ENCODE measurements around the gene MEGF11. TPM values are rescaled to one million over a fixed set of nuclear protein-coding genes. Genes with fewer than 3 reads are reported as not detected.

MEGF11 gene
- total RNA-seq, 1 experiment from 2014 or later, result 0.03 TPM

- Histone ChIP-seq H3K36me3 (no peaks in the 10 kb centered on the region), H3K27ac (no peak overlapping the region), H3K27me3 (replicated peaks) (no peaks in the 10 kb centered on the region), H3K9me3 (replicated peaks) (no peaks in the 10 kb centered on the region), H3K4me1 (replicated peaks) (peaks cover 11% of the 10 kb centered on the region), H3K4me3 (no peak overlapping the region)
- DNase-seq (ENCODE audit: low read depth in 1 of 2, low spot score in 2 of 2), result no peak
These were observed 338.3 kb downstream of the MEGF11 start for GRCh38 chr15:65914981-65915925.

GRCh38 chr15:65914386-65914785 is 339.2 kb downstream of the MEGF11 start:
- DNase-seq (ENCODE audit: low read depth in 1 of 2, low spot score in 2 of 2), result no peak
- Histone ChIP-seq H3K4me3 (no peak overlapping the region), H3K36me3 (no peaks in the 10 kb centered on the region), H3K27ac (no peak overlapping the region), H3K27me3 (replicated peaks) (no peaks in the 10 kb centered on the region), H3K9me3 (replicated peaks) (no peaks in the 10 kb centered on the region), H3K4me1 (replicated peaks) (peaks cover 11% of the 10 kb centered on the region)

- Histone ChIP-seq H3K36me3 (no peaks in the 10 kb centered on the region), H3K4me3 (no peak overlapping the region), H3K27me3 (replicated peaks) (no peaks in the 10 kb centered on the region), H3K27ac (no peak overlapping the region), H3K9me3 (replicated peaks) (no peaks in the 10 kb centered on the region), H3K4me1 (replicated peaks) (peaks cover 11% of the 10 kb centered on the region)
- DNase-seq (ENCODE audit: low read depth in 1 of 2, low spot score in 2 of 2), result no peak
These were observed 339.8 kb downstream of the MEGF11 start for GRCh38 chr15:65913631-65914199.

GRCh38 chr15:65912235-65912634 is 341.3 kb downstream of the MEGF11 start:
- H3K9me3 ChIP-seq (replicated peaks), result no peaks in the 10 kb centered on the region
- H3K4me1 ChIP-seq (replicated peaks), result peaks cover 7% of the 10 kb centered on the region
- no peak overlapping the region for H3K27ac ChIP-seq
- no peak overlapping the region for H3K4me3 ChIP-seq
- DNase-seq (ENCODE audit: low read depth in 1 of 2, low spot score in 2 of 2), result no peak
- no peaks in the 10 kb centered on the region for H3K36me3 ChIP-seq
- no peaks in the 10 kb centered on the region for H3K27me3 ChIP-seq (replicated peaks)

GRCh38 chr15:65910341-65910740 is 343.2 kb downstream of the MEGF11 start:
- no peak overlapping the region for H3K27ac ChIP-seq
- no peaks in the 10 kb centered on the region for H3K4me1 ChIP-seq (replicated peaks)
- peaks cover 9% of the 10 kb centered on the region; the same call in 1 of the 2 replicates for H3K36me3 ChIP-seq
- peak in 1 of 2 experiments; percentile 22 for DNase-seq (ENCODE audit: low read depth in 1 of 2, low spot score in 2 of 2)
- no peaks in the 10 kb centered on the region for H3K27me3 ChIP-seq (replicated peaks)
- H3K4me3 ChIP-seq, result no peak overlapping the region
- H3K9me3 ChIP-seq (replicated peaks), result no peaks in the 10 kb centered on the region

- Histone ChIP-seq H3K27ac (no peak overlapping the region), H3K36me3 (peaks cover 9% of the 10 kb centered on the region; the same call in 1 of the 2 replicates)
- peak in 1 of 2 experiments; percentile 35 for DNase-seq (ENCODE audit: low read depth in 1 of 2, low spot score in 2 of 2)
These were observed 343.7 kb downstream of the MEGF11 start for GRCh38 chr15:65909831-65910230.

GRCh38 chr15:65908876-65909275 is 344.7 kb downstream of the MEGF11 start:
- H3K9me3 ChIP-seq (replicated peaks), result no peaks in the 10 kb centered on the region
- no peak overlapping the region for H3K27ac ChIP-seq
- H3K4me1 ChIP-seq (replicated peaks), result no peaks in the 10 kb centered on the region
- no peak overlapping the region for H3K4me3 ChIP-seq
- DNase-seq (ENCODE audit: low read depth in 1 of 2, low spot score in 2 of 2), result peak in 1 of 2 experiments; percentile 35
- peaks cover 16% of the 10 kb centered on the region; the same call in 1 of the 2 replicates for H3K36me3 ChIP-seq
- H3K27me3 ChIP-seq (replicated peaks), result no peaks in the 10 kb centered on the region

More at GRCh38 chr15:65909831-65910230, 343.7 kb downstream of the MEGF11 start:
- H3K4me3 ChIP-seq, result no peak overlapping the region
- no peaks in the 10 kb centered on the region for H3K9me3 ChIP-seq (replicated peaks)
- H3K27me3 ChIP-seq (replicated peaks), result no peaks in the 10 kb centered on the region
- no peaks in the 10 kb centered on the region for H3K4me1 ChIP-seq (replicated peaks)

- H3K36me3 ChIP-seq, result peaks cover 21% of the 10 kb centered on the region; the same call in 1 of the 2 replicates
- no peak overlapping the region for H3K4me3 ChIP-seq
- no peak overlapping the region for H3K27ac ChIP-seq
- no peaks in the 10 kb centered on the region for H3K27me3 ChIP-seq (replicated peaks)
- peaks cover 10% of the 10 kb centered on the region for H3K4me1 ChIP-seq (replicated peaks)
- DNase-seq (ENCODE audit: low read depth in 1 of 2, low spot score in 2 of 2), result peak in 1 of 2 experiments; percentile 5
- H3K9me3 ChIP-seq (replicated peaks), result no peaks in the 10 kb centered on the region
These were observed 345.9 kb downstream of the MEGF11 start for GRCh38 chr15:65907661-65908060.

- peaks cover 21% of the 10 kb centered on the region; the same call in 1 of the 2 replicates for H3K36me3 ChIP-seq
- H3K4me1 ChIP-seq (replicated peaks), result peaks cover 13% of the 10 kb centered on the region
- H3K27me3 ChIP-seq (replicated peaks), result no peaks in the 10 kb centered on the region
- H3K4me3 ChIP-seq, result no peak overlapping the region
- no peaks in the 10 kb centered on the region for H3K9me3 ChIP-seq (replicated peaks)
- H3K27ac ChIP-seq, result no peak overlapping the region
- DNase-seq (ENCODE audit: low read depth in 1 of 2, low spot score in 2 of 2), result no peak
These were observed 347.2 kb downstream of the MEGF11 start for GRCh38 chr15:65906396-65906795.

- H3K27ac ChIP-seq, result no peak overlapping the region
- peaks cover 13% of the 10 kb centered on the region for H3K4me1 ChIP-seq (replicated peaks)
- H3K36me3 ChIP-seq, result peaks cover 31% of the 10 kb centered on the region
- no peaks in the 10 kb centered on the region for H3K9me3 ChIP-seq (replicated peaks)
- DNase-seq (ENCODE audit: low read depth in 1 of 2, low spot score in 2 of 2), result no peak
- no peaks in the 10 kb centered on the region for H3K27me3 ChIP-seq (replicated peaks)
- H3K4me3 ChIP-seq, result no peak overlapping the region
These were observed 349.2 kb downstream of the MEGF11 start for GRCh38 chr15:65904301-65904700.

- no peak for DNase-seq (ENCODE audit: low read depth in 1 of 2, low spot score in 2 of 2)
- H3K4me1 ChIP-seq (replicated peaks), result peaks cover 13% of the 10 kb centered on the region
- no peak overlapping the region for H3K27ac ChIP-seq
These were observed 350.1 kb downstream of the MEGF11 start for GRCh38 chr15:65903296-65904073.

GRCh38 chr15:65902373-65902772 is 351.2 kb downstream of the MEGF11 start:
- H3K4me3 ChIP-seq, result no peak overlapping the region
- H3K36me3 ChIP-seq, result peaks cover 43% of the 10 kb centered on the region
- no peak overlapping the region for H3K27ac ChIP-seq
- peaks cover 13% of the 10 kb centered on the region for H3K4me1 ChIP-seq (replicated peaks)
- no peaks in the 10 kb centered on the region for H3K9me3 ChIP-seq (replicated peaks)
- H3K27me3 ChIP-seq (replicated peaks), result no peaks in the 10 kb centered on the region
- no peak for DNase-seq (ENCODE audit: low read depth in 1 of 2, low spot score in 2 of 2)

More at GRCh38 chr15:65903296-65904073, 350.1 kb downstream of the MEGF11 start:
- H3K27me3 ChIP-seq (replicated peaks), result no peaks in the 10 kb centered on the region
- H3K4me3 ChIP-seq, result no peak overlapping the region
- H3K9me3 ChIP-seq (replicated peaks), result no peaks in the 10 kb centered on the region
- peaks cover 38% of the 10 kb centered on the region for H3K36me3 ChIP-seq

- H3K36me3 ChIP-seq, result peaks cover 42% of the 10 kb centered on the region
- peaks cover 13% of the 10 kb centered on the region for H3K4me1 ChIP-seq (replicated peaks)
- H3K9me3 ChIP-seq (replicated peaks), result no peaks in the 10 kb centered on the region
- DNase-seq (ENCODE audit: low read depth in 1 of 2, low spot score in 2 of 2), result no peak
- H3K27ac ChIP-seq, result no peak overlapping the region
- H3K4me3 ChIP-seq, result no peak overlapping the region
- H3K27me3 ChIP-seq (replicated peaks), result no peaks in the 10 kb centered on the region
These were observed 351.7 kb downstream of the MEGF11 start for GRCh38 chr15:65901836-65902235.

Data from SJSA1 (cell line).